HEK293 (cell line): ENCODE results near the gene MICU2.
A peak's percentile ranks its signal among the peaks of the same experiment; 100 is the strongest.

ENCODE experiments used
- CTCF ChIA-PET: fragments of 350-600 bp; formaldehyde crosslinking; extraction: SDS; loops from one replicate; lab custom pipeline; 2021; ENCODE audit warnings: antibody characterized with exemption; lab: Yijun Ruan, JAX
- POLR2A ChIA-PET: fragments of 300-600 bp; formaldehyde crosslinking; extraction: SDS; loops from one replicate; lab custom pipeline; 2020; ENCODE audit warnings: antibody characterized with exemption, inconsistent platforms; lab: Yijun Ruan, JAX
- H3K27ac ChIP-seq: fragments of 200-500 bp; sonication (Bioruptor generic); 2 replicates; pipeline ENCODE4 v1.5.1; 2014; ENCODE audit warnings: low read depth, low read length, control low read depth, inconsistent platforms; ENCODE audit errors: extremely low read depth
- H3K36me3 ChIP-seq, 2 experiments: fragments of 200-500 bp in 1 of 2; sonication (Bioruptor generic) in 1 of 2; 1 replicate in 1 of 2; 2 replicates in 1 of 2; pipeline ENCODE4 v1.5.1; 2014 to 2017; ENCODE audit warnings: inconsistent platforms in 2 of 2, low read length in 2 of 2; ENCODE audit not compliant: control insufficient read depth in 2 of 2, insufficient read depth in 1 of 2
- H3K4me1 ChIP-seq: fragments of 200-500 bp; sonication (Bioruptor generic); 2 replicates; pipeline ENCODE4 v1.5.1; 2014; ENCODE audit warnings: mild to moderate bottlenecking, low read length, inconsistent platforms; ENCODE audit not compliant: control insufficient read depth, insufficient read depth
- H3K4me3 ChIP-seq: 2 replicates; pipeline ENCODE4 v1.5.1; 2011; ENCODE audit warnings: low read depth, mild to moderate bottlenecking, control low read depth, low read length, moderate library complexity
- H3K9me3 ChIP-seq: fragments of 200-500 bp; sonication (Bioruptor generic); 2 replicates; pipeline ENCODE4 v1.5.1; 2014; ENCODE audit warnings: low read depth, low read length, inconsistent platforms; ENCODE audit not compliant: control insufficient read depth, insufficient read depth
- FEZF1 ChIP-seq: fragments of 450-650 bp; formaldehyde crosslinking; IDR thresholded peaks from 2 replicates; pipeline ENCODE4 v1.5.1; 2016; ENCODE audit warnings: missing biosample characterization, missing genetic modification characterization
- KLF16 ChIP-seq: fragments of 450-650 bp; formaldehyde crosslinking; IDR thresholded peaks from 2 replicates; pipeline ENCODE4 v1.5.1; 2017; ENCODE audit warnings: missing biosample characterization, missing genetic modification characterization
- SP2 ChIP-seq: fragments of 450-650 bp; formaldehyde crosslinking; IDR thresholded peaks from 2 replicates; pipeline ENCODE4 v1.5.1; 2016; ENCODE audit warnings: missing biosample characterization, missing genetic modification characterization
- TCF7L2 ChIP-seq: IDR thresholded peaks from 2 replicates; pipeline ENCODE4 v1.6.1; 2011; ENCODE audit warnings: low read depth, mild to moderate bottlenecking, inconsistent platforms, low read length, moderate library complexity, borderline replicate concordance
- ZFHX2 ChIP-seq: fragments of 450-650 bp; formaldehyde crosslinking; conservative IDR thresholded peaks from 2 replicates; pipeline ENCODE4 v1.5.1; 2016; ENCODE audit warnings: missing biosample characterization, missing genetic modification characterization
- ZNF211 ChIP-seq: fragments of 450-650 bp; formaldehyde crosslinking; IDR thresholded peaks from 2 replicates; pipeline ENCODE4 v1.5.1; 2016; ENCODE audit warnings: low read depth, missing biosample characterization, missing genetic modification characterization
- ZNF221 ChIP-seq: fragments of 450-650 bp; formaldehyde crosslinking; IDR thresholded peaks from 2 replicates; pipeline ENCODE4 v1.5.1; 2017; ENCODE audit warnings: missing biosample characterization, missing genetic modification characterization, borderline replicate concordance
- ZNF416 ChIP-seq: fragments of 450-650 bp; formaldehyde crosslinking; IDR thresholded peaks from 2 replicates; pipeline ENCODE4 v1.5.1; 2016; ENCODE audit warnings: missing biosample characterization, missing genetic modification characterization
- ZNF473 ChIP-seq: fragments of 450-650 bp; formaldehyde crosslinking; IDR thresholded peaks from 2 replicates; pipeline ENCODE4 v1.5.1; 2017; ENCODE audit warnings: missing biosample characterization, missing genetic modification characterization
- ZNF514 ChIP-seq: fragments of 450-650 bp; formaldehyde crosslinking; IDR thresholded peaks from 2 replicates; pipeline ENCODE4 v1.5.1; 2016; ENCODE audit warnings: missing biosample characterization, missing genetic modification characterization
- ZNF561 ChIP-seq: fragments of 450-650 bp; IDR thresholded peaks from 2 replicates; pipeline ENCODE4 v1.5.1; 2018; ENCODE audit warnings: missing biosample characterization, missing genetic modification characterization, borderline replicate concordance
- ZNF585B ChIP-seq: fragments of 450-650 bp; formaldehyde crosslinking; IDR thresholded peaks from 2 replicates; pipeline ENCODE4 v1.5.1; 2016; ENCODE audit warnings: missing biosample characterization, missing genetic modification characterization
- ZNF623 ChIP-seq: fragments of 450-650 bp; formaldehyde crosslinking; IDR thresholded peaks from 2 replicates; pipeline ENCODE4 v1.5.1; 2016; ENCODE audit warnings: missing biosample characterization, missing genetic modification characterization
- TF ChIP-seq, protein P1 (sequence below): fragments of 450-650 bp; formaldehyde crosslinking; IDR thresholded peaks from 2 replicates; pipeline ENCODE4 v1.5.1; 2016; ENCODE audit warnings: missing biosample characterization, missing genetic modification characterization
- TF ChIP-seq, protein P2 (sequence below): fragments of 450-650 bp; formaldehyde crosslinking; IDR thresholded peaks from 2 replicates; pipeline ENCODE4 v1.5.1; 2016; ENCODE audit warnings: missing biosample characterization, missing genetic modification characterization
- TF ChIP-seq, protein P3 (sequence below): fragments of 450-650 bp; formaldehyde crosslinking; optimal IDR thresholded peaks from 2 replicates; pipeline ENCODE3; 2016; ENCODE audit warnings: missing biosample characterization, mild to moderate bottlenecking, missing genetic modification characterization
- TF ChIP-seq, protein P4 (sequence below): fragments of 450-650 bp; formaldehyde crosslinking; IDR thresholded peaks from 2 replicates; pipeline ENCODE4 v1.5.1; 2016; ENCODE audit warnings: missing biosample characterization, missing genetic modification characterization

The MICU2 gene

GRCh38 chr13:21516805-21517204 is 87.2 kb downstream of the MICU2 start:
- no peaks in the 10 kb centered on the region for H3K4me1 ChIP-seq
- no peak for TF ChIP-seq ZNF211 (tag by site-specific recombination)
- 0 out of 2 replicates have a peak, but pooled peaks have one; percentile 24 for TF ChIP-seq TCF7L2
- TF ChIP-seq ZNF221 (tag by site-specific recombination), result no peak
- TF ChIP-seq, protein P1, sequence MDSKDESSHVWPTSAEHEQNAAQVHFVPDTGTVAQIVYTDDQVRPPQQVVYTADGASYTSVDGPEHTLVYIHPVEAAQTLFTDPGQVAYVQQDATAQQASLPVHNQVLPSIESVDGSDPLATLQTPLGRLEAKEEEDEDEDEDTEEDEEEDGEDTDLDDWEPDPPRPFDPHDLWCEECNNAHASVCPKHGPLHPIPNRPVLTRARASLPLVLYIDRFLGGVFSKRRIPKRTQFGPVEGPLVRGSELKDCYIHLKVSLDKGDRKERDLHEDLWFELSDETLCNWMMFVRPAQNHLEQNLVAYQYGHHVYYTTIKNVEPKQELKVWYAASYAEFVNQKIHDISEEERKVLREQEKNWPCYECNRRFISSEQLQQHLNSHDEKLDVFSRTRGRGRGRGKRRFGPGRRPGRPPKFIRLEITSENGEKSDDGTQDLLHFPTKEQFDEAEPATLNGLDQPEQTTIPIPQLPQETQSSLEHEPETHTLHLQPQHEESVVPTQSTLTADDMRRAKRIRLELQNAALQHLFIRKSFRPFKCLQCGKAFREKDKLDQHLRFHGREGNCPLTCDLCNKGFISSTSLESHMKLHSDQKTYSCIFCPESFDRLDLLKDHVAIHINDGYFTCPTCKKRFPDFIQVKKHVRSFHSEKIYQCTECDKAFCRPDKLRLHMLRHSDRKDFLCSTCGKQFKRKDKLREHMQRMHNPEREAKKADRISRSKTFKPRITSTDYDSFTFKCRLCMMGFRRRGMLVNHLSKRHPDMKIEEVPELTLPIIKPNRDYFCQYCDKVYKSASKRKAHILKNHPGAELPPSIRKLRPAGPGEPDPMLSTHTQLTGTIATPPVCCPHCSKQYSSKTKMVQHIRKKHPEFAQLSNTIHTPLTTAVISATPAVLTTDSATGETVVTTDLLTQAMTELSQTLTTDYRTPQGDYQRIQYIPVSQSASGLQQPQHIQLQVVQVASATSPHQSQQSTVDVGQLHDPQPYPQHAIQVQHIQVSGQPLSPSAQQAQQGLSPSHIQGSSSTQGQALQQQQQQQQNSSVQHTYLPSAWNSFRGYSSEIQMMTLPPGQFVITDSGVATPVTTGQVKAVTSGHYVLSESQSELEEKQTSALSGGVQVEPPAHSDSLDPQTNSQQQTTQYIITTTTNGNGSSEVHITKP, result no peak
- peak; percentile 41; the same call in 1 of the 2 replicates for TF ChIP-seq FEZF1 (tag by site-specific recombination)
- TF ChIP-seq KLF16 (tag by site-specific recombination), result no peak
- TF ChIP-seq SP2 (tag by site-specific recombination), result no peak
- H3K27ac ChIP-seq, result no peak overlapping the region
- ChIA-PET POLR2A (no interaction called here), CTCF (interaction anchor here (0.7 kb wide), 1 partner anchor 131 kb away, joined by 3 read pairs; no protein-coding TSS in a partner anchor)
- H3K36me3 ChIP-seq, result peaks cover 0 to 23% of the 10 kb centered on the region in 2 experiments; a peak in 2 of 3 replicates
- no peaks in the 10 kb centered on the region for H3K9me3 ChIP-seq
- no peak overlapping the region for H3K4me3 ChIP-seq

- Histone ChIP-seq H3K36me3 (peaks cover 0 to 28% of the 10 kb centered on the region in 2 experiments; a peak in 2 of 3 replicates), H3K27ac (no peak overlapping the region), H3K4me3 (no peak overlapping the region), H3K9me3 (no peaks in the 10 kb centered on the region), H3K4me1 (no peaks in the 10 kb centered on the region)
- TF ChIP-seq, protein P2, sequence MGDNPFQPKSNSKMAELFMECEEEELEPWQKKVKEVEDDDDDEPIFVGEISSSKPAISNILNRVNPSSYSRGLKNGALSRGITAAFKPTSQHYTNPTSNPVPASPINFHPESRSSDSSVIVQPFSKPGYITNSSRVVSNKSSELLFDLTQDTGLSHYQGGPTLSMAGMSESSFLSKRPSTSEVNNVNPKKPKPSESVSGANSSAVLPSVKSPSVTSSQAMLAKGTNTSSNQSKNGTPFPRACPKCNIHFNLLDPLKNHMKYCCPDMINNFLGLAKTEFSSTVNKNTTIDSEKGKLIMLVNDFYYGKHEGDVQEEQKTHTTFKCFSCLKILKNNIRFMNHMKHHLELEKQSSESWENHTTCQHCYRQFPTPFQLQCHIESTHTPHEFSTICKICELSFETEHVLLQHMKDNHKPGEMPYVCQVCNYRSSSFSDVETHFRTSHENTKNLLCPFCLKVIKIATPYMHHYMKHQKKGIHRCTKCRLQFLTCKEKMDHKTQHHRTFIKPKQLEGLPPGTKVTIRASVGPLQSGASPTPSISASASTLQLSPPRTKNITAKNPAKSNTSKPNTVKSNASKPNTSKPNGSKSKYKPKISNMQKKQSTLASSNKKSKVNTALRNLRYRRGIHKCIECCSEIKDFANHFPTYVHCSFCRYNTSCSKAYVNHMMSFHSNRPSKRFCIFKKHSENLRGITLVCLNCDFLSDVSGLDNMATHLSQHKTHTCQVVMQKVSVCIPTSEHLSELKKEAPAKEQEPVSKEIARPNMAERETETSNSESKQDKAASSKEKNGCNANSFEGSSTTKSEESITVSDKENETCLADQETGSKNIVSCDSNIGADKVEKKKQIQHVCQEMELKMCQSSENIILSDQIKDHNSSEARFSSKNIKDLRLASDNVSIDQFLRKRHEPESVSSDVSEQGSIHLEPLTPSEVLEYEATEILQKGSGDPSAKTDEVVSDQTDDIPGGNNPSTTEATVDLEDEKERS (tag by site-specific recombination), result no peak
- TF ChIP-seq, protein P3, sequence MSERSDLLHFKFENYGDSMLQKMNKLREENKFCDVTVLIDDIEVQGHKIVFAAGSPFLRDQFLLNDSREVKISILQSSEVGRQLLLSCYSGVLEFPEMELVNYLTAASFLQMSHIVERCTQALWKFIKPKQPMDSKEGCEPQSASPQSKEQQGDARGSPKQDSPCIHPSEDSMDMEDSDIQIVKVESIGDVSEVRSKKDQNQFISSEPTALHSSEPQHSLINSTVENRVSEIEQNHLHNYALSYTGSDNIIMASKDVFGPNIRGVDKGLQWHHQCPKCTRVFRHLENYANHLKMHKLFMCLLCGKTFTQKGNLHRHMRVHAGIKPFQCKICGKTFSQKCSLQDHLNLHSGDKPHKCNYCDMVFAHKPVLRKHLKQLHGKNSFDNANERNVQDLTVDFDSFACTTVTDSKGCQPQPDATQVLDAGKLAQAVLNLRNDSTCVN (tag by site-specific recombination), result no peak
- TF ChIP-seq ZNF416 (tag by site-specific recombination) (no peak), ZNF561 (tag by site-specific recombination) (no peak), ZFHX2 (tag by site-specific recombination) (no peak), ZNF623 (tag by site-specific recombination) (no peak), ZNF473 (no peak), ZNF585B (tag by site-specific recombination) (no peak), ZNF514 (tag by site-specific recombination) (no peak)
- TF ChIP-seq, protein P4, sequence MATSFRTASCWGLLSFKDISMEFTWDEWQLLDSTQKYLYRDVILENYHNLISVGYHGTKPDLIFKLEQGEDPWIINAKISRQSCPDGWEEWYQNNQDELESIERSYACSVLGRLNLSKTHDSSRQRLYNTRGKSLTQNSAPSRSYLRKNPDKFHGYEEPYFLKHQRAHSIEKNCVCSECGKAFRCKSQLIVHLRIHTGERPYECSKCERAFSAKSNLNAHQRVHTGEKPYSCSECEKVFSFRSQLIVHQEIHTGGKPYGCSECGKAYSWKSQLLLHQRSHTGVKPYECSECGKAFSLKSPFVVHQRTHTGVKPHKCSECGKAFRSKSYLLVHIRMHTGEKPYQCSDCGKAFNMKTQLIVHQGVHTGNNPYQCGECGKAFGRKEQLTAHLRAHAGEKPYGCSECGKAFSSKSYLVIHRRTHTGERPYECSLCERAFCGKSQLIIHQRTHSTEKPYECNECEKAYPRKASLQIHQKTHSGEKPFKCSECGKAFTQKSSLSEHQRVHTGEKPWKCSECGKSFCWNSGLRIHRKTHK (tag by site-specific recombination), result no peak
- CTCF ChIA-PET, result interaction anchor here (0.7 kb wide), 1 partner anchor 269 kb away, joined by 3 read pairs; no protein-coding TSS in a partner anchor
- POLR2A ChIA-PET, result no interaction called here
Observed at GRCh38 chr13:21511849-21512248, 92.1 kb downstream of the MICU2 start.
